Right renal cortex interstitium (tissue), 3 donors: ENCODE data around the gene LHX4. TPM values are rescaled to one million over a fixed set of nuclear protein-coding genes. Genes with fewer than 3 reads are reported as not detected.

ENCODE experiments used
- DNase-seq, 3 donors: peaks; one replicate each; pipeline ENCODE4 v3.0.0-alpha.2; 2013; ENCODE audit warnings: low read depth in 3 of 3, low spot score in 2 of 3
- polyA plus RNA-seq, 3 donors: library from polyadenylated mRNA; unstranded; fragments of 120-200 nt; gene quantifications; one replicate each; pipeline ENCODE4 v1.2.1, GENCODE V29; 2013; ENCODE audit not compliant: insufficient read length in 3 of 3

LHX4 gene
- polyA plus RNA-seq, 3 donors, result 1.0 to 1.5 (median 1.3) TPM

DNA sequence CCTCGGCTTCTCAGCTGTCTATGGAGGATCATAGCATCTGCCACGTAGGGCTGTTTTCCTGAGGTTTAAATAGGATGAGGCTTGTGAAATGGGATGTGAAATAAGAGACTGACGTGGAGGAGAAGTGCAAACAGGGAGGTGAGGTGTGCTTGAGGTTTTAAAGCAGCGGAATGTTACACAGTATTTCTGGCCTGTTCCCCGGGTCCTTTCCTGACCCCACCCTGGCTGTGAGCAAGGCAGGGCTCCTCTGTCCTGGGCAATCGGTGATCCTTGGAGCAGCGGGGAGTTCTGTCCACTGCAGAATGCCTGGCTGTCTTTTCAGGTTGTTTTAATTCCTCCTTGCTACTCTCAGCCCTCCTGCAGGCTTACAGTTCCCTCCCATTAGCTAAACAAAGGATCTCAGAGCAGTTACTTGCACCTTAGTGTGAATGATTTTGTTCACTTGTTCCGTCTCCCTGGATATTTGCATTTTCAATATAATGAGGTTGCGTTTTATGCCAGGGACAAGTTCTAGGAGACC is 38.6 kb downstream of the LHX4 start:
- DNase-seq, result no peak

DNA sequence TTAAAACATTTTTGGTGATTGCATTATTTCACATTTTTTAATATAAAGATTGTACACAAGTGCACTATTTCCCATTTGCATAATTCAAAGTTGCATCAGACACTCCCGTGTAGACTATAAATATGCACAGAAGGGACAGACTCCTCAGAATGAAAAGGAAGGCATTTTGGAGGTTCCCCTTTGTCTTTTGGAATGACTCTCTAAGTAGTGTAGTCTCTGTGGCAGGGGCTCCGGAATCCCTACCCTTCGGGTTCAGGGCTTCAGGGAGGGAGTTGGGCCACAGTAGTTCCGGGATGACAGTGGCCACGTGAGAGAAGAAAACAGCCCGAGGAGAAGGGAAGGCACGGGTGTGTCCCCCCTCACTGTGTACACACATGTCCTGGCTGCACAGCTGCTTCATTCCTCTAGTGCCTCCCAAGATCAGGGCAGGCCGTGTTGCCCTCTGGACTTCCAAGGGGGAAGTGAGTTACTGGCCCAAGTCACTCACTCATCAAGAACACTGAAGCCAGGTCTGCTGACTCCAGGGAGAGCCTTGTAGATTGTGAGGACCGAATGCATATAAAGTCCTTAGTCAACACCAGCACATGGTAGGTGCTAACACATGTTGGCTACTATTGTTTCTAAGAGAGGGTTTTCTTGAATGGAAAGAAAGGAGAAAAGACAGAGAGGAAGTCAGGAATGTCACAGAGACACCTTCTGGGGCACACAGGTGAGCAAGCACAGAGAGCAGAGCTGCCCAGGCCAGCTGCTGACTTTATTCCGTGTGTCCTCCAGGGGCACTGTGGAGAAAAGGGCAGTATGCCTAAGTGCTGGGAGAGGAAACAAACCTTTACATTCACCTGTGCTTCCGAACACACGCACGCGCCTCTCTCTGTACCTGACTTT is 39.8 kb downstream of the LHX4 start:
- DNase-seq, result no peak

DNA sequence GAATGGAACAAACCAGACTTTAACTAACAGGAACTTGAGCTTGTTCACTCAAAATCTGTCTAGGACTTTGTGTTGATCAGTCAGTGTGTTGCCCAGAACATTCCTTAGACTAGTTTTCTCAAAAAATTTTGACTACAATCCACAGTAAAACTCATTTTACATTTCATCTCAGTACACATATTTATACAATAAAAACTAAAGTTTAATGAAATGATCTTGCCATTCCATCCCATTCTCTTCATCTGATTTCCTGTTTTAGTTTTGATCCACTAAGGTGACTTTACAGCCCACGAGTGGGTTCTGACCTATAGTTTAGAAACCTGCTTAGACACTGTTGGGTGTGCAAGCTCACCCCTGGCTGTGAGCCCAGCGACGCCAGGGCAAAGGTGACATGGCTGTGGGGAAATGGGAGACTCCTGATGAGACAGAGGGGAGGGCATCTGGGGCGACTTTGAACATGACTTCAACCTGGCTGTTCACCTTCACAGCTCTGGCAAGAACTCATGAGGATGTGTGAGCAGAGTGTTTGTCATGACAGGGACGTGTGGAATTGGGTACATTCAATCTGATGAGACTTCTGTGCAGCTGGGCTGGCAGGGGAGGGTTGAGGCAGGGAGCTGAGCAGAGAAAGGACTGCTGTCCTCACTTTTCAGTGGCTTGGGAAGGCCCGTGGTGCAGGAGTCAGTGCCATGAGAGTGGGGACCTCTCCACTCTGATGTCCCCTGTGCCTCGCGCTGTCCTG is 40.6 kb downstream of the LHX4 start:
- DNase-seq, result no peak

DNA sequence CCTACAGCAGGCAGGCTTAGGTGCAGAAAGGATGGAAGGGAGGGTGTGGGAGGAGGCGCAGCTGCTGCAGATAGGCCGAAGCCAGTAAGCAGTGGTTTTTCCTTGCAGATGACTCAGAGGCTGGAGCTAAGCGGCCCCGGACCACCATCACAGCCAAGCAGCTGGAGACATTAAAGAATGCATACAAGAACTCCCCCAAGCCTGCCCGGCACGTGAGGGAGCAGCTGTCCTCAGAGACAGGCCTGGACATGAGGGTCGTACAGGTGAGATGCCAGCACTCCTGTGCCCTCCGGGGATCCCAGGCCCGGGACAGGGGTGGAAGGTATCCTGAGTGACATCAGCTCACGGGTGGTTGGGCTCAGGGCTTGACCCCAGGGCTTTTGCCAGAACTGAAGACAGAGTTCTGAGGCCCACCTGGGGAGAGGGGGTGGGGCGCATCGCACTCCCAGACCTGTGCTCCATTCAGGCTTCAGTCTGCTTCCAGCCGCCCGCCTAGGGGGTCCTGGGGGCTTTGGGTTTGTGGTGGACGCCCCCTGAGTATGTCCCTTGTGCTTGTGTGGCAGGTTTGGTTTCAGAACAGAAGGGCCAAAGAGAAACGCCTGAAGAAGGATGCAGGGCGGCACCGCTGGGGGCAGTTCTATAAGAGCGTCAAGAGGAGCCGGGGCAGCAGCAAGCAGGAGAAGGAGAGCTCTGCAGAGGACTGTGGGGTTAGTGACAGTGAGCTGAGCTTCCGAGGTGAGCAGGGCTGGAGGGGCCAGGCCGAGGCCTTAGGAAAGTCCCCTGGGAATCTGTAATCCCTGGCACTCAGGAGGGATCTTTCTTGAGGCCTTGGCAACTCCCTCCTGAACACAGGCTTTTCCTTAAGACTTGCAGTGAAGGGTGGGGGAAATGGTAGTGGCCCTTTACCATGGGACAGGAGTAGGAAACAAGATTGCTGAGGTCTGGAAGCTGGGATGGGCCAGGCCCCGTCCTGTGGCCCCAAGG is 41.5 kb downstream of the LHX4 start:
- DNase-seq, result no peak

DNA sequence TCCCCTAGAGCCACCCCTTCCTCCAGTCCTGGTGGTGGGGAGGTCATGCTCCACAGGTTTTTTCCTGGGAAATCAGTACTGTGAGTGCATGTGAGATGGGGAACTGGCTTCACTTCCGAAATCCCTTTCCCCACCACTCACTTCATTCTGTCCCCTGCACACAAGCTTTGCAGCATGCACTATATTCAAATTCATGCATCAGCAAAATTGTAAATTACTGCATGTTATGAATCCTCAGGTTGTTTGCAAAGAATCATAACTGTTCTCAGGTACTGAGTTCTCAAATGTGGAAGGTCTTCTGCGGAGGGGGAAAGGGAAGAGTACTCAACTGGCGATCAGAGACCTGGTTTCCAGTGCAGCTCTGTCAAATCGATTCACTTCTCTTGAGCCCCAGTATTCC is 42.3 kb downstream of the LHX4 start:
- DNase-seq, result no peak

DNA sequence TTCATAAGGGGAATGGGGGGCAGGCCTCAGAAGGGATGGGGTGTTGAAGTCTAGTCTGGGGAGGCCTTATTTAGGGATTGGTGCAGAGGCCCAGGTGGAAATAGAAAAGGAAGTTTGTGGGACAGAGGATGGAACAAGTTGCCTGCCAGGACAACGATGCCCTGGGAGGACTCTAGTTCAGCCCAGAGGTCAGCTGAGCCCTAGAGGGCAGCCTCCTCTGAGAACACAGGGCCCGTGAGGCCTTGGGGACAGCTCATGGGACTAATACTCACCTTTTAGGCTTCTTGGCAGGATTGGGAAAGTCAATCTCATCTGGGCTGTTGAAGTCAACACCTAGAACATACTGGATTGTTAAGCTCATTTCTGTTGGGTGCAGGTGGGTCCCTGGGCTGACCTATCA is 43.0 kb downstream of the LHX4 start:
- no peak for DNase-seq

DNA sequence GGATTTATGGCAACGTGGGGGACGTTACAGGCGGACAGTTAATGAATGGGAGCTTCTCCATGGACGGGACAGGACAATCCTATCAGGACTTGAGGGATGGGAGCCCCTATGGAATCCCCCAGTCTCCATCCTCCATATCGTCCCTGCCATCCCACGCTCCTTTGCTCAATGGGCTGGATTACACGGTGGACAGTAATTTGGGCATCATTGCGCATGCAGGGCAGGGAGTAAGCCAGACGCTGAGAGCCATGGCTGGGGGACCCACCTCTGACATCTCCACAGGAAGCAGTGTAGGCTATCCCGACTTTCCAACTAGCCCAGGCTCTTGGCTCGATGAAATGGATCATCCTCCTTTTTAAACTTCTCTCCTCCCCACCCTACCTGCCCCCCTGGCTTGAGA is 44.2 kb downstream of the LHX4 start:
- DNase-seq, result no peak

DNA sequence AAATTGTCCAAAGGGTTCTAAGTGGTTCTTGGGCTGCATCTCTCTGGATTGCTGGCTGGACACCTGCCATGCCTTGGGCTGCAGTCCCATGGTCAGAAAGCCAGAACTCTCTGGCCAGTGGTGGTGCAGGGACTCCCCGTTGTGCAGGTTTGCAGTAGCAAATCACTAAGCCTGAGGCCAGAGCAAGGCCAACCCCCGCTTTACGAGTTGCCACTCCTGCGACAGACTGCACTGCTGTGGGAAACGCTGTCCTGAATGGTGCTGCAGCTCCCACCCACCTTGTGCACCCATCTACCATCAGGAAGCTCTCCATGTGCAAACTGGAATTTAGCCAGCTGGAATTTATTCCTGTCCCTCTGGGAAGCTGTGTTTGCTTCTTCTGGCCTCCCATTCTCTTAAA is 45.7 kb downstream of the LHX4 start:
- DNase-seq, result no peak

DNA sequence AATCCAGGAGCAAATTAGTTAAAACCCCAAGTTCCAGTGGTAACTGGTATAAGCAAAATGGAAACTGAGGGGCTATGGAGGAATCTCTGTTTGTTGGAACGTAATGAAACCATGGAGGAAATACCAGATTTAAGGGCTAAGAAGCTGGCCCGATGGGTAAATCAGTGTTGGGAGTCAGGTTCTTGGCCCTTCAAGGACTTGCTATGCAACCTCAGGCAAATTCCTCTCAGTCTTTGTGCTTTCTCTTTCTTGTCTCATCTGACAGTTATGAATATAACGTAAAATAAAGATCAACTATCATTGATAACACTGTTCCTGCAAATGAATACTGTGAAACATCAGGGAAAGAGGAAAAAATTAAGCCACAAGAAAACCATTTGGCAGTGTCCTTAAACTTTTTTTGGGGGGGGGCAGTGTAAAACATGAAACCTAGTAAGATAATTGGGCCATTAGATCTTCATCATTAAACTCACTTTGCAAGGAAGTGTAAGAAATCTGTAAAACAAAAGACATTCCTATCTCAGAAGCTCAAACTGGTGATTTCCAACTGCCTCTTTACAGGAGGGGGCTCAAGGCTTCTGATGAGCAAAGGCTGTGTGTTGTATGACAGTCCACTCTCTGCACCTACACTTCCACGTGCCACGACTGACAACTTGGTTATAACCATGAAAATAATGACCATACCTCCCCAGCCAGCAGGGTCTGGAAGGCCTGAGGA is 47.6 kb downstream of the LHX4 start:
- no peak for DNase-seq

DNA sequence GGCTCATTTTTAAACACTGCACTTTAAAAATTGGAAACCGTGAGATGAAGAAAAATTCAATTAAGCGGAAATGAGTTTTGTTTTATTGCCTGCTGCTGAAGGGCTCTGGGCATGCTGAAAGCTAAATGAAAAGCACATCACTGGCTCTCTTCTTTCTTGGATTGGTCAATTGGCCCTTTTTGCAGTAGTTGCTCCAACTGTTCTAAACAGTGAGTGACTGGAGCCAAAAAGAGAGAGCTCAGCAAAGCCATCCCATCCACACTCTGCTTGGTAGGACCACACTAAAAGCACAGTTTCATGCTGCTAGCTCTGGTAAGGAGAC is 48.1 kb downstream of the LHX4 start:
- no peak for DNase-seq

DNA sequence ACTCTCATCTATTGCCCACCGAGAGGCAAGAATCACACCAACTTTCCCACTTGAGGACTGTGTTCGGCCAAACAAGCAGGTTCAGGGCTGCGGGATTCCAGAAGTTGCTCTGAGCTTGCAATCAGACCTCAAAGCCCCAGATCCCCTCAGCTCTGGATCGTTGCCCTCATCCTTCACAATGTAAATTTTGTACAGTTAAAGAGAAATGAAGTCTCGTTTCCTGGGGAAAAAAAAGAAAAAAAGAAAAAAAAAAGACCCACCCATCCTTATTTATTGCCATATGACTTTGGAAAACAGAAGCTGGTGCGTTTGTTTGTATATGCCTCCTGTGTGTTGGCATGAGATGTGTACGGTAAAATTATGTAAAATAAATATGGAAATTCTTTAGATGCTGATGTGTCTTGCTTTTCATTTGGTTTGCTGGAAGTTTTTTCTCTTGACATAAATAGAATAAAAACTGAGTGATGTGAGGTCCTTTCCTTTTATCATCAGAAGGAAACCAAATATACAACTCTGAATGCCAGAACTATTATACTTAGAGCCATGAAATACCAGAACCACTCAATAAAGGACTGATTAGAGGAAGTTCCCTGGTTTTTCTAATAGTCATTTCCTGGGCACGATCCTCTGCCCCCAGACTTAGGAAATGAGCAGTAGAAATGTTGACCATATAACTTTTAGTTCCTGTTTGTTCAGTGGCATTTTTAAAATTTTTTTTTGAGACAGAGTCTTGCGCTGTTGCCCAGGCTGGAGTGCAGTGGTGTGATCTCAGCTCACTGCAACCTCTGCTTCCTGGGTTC is 48.7 kb downstream of the LHX4 start:
- no peak for DNase-seq

DNA sequence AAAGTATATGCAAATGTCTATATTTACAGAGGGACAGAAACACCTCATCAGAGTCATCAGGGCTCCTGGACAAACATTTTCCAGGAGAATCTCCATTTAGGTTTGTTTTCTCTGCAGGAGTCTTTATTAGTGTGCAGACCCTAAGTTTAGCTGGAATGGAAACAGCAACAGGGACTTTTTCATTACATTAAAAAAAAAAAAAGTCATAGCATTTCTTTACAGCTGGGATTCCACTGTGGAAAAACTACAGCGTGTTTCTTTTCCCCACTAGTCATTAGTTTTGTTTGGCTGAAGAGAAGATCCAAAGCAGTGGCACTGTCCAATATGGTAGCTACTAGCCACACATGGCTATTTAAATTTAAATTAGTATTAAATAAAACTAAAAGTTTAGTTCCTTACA is 49.6 kb downstream of the LHX4 start:
- DNase-seq, result no peak

DNA sequence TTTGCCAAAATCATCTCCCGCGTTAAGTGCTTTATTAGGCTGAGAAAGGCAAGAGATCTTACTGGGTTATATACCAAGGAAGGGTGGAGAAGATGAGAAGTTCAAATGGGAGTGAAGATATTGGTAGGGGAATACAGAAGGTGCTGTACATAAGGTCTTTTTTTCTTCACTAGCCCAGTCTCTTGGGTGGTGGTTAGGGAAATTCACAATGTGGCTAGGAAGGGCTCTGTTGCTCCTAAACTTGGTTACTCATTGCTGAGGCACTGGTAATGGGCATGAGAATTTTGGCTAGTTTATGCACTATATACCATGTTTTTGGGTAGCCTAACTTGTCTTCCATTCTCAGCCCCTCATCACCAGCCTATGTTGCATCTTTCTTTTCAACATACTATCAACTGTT is 50.6 kb downstream of the LHX4 start:
- DNase-seq, result no peak

DNA sequence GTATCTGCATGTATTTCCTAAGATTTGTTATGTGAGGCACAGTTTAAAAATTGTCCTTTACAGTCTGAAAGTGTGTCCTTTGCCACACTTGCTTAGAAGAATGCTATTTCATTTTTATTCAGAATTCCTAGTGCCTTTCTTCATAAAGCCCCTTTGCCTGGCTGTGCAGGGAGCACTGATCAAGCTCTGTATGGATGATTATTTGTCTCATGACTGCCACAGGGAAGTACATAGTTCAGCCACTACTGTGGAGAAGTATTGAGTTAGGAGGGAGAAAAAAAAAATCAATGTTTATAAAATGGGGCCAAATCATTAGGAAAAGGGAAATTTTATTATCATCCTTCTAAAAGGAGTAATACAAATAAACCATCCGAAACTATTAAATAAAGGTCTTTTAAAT is 51.4 kb downstream of the LHX4 start:
- no peak for DNase-seq

DNA sequence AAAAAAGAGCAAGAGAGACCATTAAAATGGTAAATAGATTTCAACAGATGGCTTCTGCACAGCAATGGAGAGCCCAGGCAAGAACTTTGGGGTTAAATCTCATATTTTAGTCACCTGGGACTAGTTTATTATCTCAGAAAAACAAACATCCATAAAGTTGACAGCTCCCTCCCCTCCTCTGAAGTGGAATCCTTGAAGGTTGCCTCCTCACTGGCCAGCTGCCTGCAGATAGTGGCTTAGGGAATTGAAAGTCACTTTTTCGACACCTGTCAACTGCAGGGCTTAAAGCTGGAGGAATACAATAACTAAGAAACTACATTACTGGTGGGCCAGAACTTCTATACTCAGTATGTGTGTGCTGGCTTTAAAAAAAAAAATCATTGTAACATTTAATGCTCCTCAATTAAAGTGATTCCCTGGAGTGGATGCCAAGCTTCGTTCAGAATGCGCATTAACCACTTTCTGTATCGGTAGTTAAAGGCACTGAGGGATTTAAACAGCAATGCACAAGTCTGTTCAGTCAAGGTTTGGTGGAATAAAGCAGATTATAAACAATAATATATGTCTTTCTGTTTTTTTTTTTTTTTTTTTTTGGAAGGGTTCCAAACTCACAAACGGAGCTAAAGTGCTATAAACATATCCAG is 52.5 kb downstream of the LHX4 start:
- DNase-seq, result no peak

DNA sequence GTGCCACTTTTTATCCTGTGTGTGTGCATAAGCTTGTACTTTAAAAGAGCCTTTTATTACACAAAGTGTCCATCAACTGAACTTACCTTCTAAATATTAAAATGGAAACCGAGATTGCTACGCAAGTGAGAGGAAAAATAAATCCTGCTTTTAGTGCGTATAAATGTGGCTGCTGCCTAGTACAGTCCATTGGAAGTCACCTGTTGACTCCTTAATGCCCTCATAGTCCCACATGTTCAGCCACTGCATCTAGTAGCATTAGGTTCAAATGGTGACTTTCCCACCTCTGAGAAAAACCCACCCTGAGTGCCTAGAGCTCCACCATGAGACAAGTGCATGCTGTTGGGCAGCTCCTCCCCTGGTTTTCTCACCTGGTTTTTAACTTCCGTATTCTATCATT is 53.0 kb downstream of the LHX4 start:
- DNase-seq, result no peak

DNA sequence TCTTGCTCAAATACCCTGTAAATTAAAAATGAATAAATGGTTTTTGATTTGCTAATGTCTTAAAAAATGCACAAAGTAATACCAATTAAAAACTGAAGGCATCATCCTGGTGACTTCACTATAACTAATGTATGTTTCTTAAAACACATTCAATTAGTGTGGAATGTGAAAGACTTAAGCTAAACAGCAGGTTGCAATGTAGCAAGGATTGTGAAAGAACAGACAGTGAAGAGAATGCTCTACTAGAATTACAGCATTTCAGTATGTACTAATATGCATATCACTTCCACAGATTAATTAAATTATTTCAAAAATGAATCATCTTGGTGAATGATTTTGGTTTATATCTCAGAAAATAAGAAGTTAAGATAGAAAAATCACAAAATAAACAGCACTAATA is 56.4 kb downstream of the LHX4 start:
- DNase-seq, result no peak

DNA sequence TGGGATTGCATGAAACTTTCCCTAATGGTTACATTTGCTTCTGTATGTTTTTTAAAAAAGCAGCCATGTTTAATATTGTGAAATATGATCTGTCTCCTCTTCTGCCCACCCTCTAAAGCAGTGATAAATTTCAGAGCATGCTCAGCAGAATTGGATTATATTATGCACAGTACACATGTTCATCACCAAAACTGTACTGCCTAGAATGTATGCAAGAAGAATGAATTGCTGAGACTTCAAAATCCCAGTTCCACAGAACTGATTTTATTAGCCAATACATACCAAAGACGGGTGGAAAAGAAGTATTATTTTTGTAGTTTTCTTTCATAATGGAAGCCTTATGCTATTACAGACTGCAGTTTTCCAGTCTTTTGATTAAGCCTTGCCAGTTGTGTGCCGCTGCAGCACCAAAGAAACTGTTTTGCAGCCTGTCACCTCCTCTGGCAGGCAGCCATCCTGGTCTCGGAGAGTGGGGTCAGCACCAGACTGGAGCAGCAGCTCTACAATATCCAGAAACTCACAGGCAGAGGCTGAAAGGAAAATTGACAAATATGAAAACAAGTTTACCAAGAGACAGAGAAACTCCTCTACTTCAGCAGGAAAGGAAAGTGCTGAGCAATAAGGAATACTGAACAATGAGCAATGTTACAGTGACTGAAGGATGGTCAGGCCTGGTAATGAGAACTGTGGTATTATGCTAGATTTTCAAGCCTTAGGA is 58.1 kb downstream of the LHX4 start:
- DNase-seq, result no peak
